NCI-H187 treated with DMSO at 0.1 percent for 48 hours (cell line): ENCODE data around the gene DLEU7.

Experiments
- DNase-seq: peaks from one replicate; lab custom pipeline; 2025; lab: John Stamatoyannopoulos, UW

Gene DLEU7

GRCh38 chr13:50842990-50843256 lies 569 bp downstream of the DLEU7 start:
- no peak for DNase-seq

DNA sequence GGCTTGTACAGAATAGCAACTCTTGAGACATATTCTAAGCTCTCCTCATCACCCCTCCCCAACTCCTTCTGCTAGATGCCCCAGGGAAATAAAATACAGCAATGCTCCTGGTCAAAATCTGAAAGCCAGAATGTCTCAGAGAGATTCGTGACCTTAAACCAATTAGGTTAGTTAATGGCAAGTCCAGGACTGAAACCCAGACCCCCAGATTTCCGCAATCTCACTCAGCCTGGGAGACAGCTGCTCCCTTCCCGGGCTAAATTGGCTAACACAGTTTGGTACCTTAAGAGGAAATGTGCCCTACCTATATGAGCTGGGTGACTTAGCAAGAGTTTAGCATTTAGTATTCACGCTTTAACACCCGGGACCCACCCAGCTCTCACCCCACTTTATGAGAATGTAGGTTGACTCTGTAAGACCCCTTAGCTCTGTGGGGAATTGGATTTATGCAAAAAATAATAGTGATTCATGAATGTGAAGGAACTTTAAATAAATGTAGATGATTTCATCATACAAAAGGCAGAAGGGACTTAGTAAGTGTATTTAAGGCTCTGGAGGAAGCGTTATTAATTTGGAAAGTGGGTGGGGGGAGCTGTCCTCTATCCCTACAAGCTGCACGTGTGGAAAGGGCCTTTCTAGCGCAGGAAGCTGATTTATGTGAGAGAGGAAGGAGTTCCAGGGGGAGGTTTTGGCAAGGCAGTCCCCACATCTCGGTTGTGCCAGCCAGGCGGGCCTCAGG lies 1.1 kb downstream of the DLEU7 start:
- no peak for DNase-seq

DNA sequence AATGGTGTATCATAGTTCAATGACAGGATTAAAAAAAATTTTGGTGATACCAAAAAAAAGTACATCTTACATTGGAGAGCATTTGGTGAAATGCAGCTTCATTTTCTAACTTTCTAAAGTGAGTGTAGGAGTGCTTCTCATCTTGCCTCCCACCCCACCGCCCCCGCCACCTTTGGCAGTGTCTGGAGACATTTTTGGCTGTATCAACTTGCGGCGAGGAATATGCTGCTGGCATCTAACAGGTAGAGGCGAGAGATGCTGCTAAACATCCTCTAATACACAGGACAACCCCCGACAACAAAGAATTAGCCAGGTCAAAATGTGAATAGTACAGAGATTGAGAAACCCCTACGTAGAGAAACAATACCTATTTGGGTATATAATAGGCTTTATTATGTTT lies 1.7 kb downstream of the DLEU7 start:
- no peak for DNase-seq

DNA sequence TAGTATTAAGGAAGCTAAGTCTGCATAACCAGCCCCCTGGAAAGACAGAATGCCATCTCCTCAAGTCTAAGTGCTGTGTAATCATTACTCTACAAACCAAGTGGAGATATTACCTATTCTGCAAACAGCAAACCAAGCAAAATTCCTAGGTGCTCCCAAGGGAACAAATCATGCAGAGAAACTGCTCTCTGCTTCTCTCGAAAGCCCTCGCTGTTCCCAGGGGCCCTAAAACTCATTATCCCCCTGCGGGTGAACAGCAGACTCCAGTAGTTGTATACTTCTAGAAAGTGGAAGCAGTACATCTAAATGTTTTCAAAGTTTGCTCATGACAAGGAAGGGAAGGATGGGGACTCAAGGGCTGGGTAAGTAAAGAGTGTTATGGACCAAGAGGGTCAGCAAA lies 3.2 kb downstream of the DLEU7 start:
- no peak for DNase-seq

DNA sequence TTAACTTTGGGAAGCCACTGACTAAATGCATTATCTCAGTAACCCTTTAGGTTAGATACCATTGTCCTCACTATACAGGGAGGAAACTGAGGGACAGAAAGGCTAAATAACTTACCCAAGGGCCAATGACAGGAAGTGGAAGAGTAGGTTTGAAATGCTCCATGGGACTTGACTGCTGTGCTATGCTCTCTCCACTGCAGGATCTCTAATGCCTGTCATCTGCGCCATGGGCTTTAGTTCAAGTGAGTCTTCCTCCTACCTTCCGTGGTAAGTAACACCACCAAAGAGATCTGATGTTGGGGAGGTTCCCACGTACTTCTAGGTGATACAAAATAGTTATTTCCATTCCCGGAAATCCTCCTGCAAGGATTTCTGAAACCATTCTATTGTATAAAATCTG lies 3.7 kb downstream of the DLEU7 start:
- DNase-seq = no peak

DNA sequence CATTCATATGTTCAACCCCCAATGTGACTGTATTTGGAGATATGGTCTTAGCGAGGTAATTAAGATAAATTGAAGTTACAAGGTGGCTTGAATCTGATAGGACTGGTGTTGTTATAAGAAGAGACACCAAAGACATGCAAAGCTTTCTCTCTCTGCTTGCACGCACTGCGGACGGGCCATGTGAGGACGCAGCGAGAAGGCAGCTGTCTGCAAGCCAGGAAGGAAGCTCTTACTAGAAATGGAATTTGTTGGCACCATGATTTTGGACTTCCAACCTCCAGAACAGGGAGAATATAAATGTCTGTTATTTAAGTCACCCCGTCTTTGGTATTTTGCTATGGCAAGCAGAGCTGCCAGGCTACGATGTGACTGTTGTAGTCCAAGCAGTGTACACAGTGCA lies 4.8 kb downstream of the DLEU7 start:
- no peak for DNase-seq

DNA sequence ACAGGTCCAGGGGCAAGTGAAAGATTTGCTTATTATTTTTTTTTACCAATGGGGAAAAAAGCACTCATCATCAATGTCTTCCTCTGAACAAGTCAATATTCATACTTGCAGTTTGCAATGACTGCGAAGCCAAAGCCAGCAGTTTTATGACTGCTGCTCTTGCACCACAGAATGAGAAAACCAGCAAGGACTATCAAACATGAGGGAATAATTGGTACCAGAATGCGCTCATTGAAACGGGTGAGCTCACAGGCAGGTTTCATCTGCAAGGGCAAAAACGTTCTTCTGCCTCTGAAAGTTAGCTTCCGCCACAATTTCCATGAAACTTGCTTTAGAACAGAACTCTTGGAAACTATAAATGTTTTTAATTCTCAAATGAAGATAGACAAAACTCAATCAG lies 5.5 kb downstream of the DLEU7 start:
- no peak for DNase-seq

GRCh38 chr13:50831512-50831911 lies 12.0 kb downstream of the DLEU7 start:
- no peak for DNase-seq

DNA sequence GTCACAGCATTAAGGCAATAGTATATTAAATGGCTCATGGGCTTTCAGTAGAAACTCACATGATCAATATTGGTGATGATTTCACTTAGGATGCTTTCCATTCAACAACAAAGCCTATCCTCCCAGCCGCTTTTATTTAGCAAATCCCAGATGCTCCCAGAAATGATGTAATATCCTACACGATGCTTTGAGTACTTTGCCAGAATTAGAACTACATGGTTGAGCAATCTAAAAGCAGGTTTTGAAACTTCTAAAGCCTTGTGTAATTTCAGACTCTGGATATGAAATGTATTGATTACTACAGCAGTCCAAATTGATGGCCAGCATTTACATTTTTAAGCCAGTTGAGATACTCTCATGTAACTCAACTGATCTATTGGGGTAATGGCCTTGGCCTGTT lies 13.6 kb downstream of the DLEU7 start:
- no peak for DNase-seq

GRCh38 chr13:50829226-50829625 lies 14.3 kb downstream of the DLEU7 start:
- no peak for DNase-seq

DNA sequence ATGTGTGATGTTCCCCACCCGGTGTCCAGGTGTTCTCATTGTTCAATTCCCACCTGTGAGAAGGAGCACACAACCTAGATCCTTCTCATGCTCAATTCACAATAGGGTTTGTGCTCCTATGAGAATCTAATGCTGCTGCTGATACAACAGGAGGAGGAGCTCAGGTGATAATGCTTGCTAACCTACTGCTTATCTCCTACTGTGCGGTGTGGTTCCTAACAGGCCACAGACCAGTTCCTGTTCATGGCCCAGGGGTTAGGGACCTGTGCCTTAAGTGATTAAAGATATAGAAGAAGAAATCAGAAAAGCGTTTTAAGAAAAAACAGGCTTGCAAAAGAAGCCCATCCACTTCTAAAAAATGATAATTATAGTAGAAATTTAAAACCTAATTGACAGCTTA lies 17.5 kb downstream of the DLEU7 start:
- DNase-seq = no peak

- DNase-seq = no peak
These were observed 31.2 kb downstream of the DLEU7 start for GRCh38 chr13:50812242-50812641.

- DNase-seq = no peak
These were observed 32.5 kb downstream of the DLEU7 start for GRCh38 chr13:50810998-50811397.

GRCh38 chr13:50810468-50810867 lies 33.0 kb downstream of the DLEU7 start:
- no peak for DNase-seq

GRCh38 chr13:50809133-50810090 lies 34.1 kb downstream of the DLEU7 start:
- no peak for DNase-seq

- no peak for DNase-seq
These were observed 37.7 kb downstream of the DLEU7 start for GRCh38 chr13:50805805-50806204.

DNA sequence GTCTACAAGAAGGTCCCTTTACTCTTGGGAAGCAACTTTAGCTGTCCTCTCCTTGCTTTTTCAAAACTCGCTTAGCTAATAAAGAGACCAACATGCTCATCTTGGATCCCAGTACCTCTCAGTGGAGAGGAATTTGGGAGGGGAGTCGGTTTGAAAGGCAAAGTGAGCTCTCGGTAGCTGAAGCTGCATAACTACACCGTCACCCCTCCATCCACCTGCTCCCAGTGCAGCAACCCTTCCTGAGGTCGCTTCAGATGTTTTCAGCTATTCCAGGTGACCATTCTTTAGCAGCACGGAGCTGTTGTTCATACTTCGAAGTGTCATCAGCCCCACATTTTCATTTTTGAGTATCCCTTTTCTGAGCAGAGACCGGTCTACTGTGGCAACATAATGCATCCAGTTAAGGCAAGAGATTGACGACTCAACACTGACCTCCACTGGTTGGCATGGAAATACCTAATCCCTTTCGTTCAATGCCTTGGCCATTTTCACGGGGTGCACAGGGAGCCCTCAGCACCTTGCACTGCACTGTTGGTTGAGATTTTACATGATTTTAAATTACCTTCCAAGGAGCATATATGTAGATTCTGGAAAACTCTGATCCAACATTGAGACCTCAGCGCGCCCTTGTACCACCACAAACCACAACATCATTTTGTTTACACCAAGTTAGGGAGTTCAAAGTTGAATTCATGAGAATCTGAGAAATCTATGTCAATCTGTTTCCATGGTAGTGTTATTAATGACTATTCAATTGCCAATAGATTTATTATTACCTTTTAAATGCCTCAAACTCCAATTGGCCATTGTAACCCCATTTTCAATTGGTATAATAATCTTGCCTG lies 42.2 kb downstream of the DLEU7 start:
- DNase-seq = peak; percentile 50

- no peak for DNase-seq
These were observed 43.3 kb downstream of the DLEU7 start for GRCh38 chr13:50800091-50800739.

DNA sequence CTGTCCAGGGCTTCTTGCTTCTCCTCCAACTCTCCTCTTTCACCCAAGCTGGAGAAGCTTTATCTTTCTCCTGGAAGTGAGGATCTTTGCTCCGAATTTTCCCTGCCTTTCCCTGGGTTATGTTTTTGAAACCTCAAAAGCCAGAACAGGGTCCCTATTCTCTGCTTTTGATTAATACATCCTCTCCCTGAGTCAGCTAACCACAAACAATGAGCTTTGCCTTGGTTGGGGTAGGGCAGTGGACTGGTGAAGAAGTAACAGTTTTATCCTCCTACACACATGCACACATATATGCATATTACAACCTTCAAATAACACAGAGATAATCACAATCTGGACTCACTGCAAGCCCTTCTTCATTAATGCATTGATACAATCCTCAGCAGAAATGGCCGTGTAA lies 44.6 kb downstream of the DLEU7 start:
- no peak for DNase-seq

DNA sequence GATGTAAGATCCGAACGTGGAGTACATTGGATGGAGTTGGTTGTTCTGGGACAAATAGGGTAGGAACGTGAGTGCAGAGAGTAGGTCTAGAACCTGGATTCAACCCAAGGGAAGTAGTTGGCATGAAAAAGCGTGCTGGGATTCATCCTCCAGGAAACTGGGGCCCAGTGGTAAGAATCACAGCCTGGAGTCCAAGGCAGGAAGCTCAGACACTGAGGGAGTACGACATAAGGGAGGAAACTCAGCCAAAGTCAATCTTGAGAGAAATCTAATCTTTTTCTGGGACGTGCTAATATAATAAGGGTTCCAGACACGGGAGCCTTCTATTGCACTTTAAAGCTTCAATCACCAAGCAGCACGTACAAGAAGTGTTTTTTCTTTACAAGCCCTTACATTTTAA lies 46.4 kb downstream of the DLEU7 start:
- no peak for DNase-seq

- DNase-seq = no peak
These were observed 47.0 kb downstream of the DLEU7 start for GRCh38 chr13:50796463-50796862.

- DNase-seq = no peak
These were observed 49.3 kb downstream of the DLEU7 start for GRCh38 chr13:50794226-50794625.
